Liver (tissue), 3 donors: ENCODE measurements around the gene EPB42.

Experiments
- GABPA ChIP-seq, 2 donors: IDR thresholded peaks in 1 of 2; conservative IDR thresholded peaks in 1 of 2; 2 replicates each; pipeline ENCODE4 v1.6.1; 2016; ENCODE audit warnings: antibody characterized with exemption in 2 of 2, mild to moderate bottlenecking in 1 of 2, moderate library complexity in 1 of 2
- RAD21 ChIP-seq, 2 donors: IDR thresholded peaks; 2 replicates each; pipeline ENCODE4 v1.6.1; 2016; ENCODE audit warnings: antibody characterized with exemption in 2 of 2, mild to moderate bottlenecking in 2 of 2
- TF ChIP-seq, protein P1 (sequence below): fragments of 150-350 bp; IDR thresholded peaks from 2 replicates; pipeline ENCODE4 v1.5.1; 2017; ENCODE audit warnings: improper control_type of control experiment, low read depth, low read length; ENCODE audit not compliant: missing input control
- donor health status: healthy.
- donor health status: healthy.

DNA sequence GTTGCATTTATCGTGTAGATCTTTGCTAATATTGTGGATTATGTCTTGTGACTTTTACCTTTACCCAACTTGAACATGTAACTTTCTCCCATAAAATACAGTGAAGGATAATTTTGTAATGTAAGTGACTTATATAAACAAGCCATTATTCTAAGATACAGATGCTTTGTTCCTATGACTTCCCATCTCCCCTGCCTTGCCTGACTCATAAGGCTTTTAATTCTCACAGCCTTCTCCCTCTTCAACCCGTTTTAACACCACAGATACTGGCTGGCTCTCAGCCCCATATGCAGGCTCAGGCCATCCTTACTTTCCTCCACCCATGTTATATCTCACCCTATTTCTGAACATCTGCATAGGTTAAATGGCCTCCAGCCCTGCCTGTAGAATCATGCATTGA, 31.5 kb downstream of the EPB42 start:
- TF ChIP-seq GABPA (IDR thresholded peaks at IDR 0.05 in 1 of 2, conservative IDR thresholded peaks at IDR 0.05 in 1 of 2) (no peak), RAD21 (IDR thresholded peaks at IDR 0.05) (no peak)
- TF ChIP-seq, protein P1, sequence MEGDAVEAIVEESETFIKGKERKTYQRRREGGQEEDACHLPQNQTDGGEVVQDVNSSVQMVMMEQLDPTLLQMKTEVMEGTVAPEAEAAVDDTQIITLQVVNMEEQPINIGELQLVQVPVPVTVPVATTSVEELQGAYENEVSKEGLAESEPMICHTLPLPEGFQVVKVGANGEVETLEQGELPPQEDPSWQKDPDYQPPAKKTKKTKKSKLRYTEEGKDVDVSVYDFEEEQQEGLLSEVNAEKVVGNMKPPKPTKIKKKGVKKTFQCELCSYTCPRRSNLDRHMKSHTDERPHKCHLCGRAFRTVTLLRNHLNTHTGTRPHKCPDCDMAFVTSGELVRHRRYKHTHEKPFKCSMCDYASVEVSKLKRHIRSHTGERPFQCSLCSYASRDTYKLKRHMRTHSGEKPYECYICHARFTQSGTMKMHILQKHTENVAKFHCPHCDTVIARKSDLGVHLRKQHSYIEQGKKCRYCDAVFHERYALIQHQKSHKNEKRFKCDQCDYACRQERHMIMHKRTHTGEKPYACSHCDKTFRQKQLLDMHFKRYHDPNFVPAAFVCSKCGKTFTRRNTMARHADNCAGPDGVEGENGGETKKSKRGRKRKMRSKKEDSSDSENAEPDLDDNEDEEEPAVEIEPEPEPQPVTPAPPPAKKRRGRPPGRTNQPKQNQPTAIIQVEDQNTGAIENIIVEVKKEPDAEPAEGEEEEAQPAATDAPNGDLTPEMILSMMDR: no peak
